ENCODE measurements around the gene SKI. TPM values are rescaled to one million over a fixed set of nuclear protein-coding genes. Genes with fewer than 3 reads are reported as not detected.
A peak's percentile ranks its signal among the peaks of the same experiment; 100 is the strongest.

SKI gene
- total RNA-seq, 4 donors from 2014 or later = 24.4 to 52.4 (median 32.2) TPM

DNA sequence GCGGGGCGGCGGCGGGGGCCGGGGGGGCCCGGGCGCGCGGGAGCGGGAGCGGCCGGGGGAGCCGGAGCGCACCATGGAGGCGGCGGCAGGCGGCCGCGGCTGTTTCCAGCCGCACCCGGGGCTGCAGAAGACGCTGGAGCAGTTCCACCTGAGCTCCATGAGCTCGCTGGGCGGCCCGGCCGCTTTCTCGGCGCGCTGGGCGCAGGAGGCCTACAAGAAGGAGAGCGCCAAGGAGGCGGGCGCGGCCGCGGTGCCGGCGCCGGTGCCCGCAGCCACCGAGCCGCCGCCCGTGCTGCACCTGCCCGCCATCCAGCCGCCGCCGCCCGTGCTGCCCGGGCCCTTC lies 546 bp downstream of the SKI start:
- Histone ChIP-seq H3K4me1 (peaks cover 19 to 54% (median 50%) of the 10 kb centered on the region in 4 donors), H3K27ac (peak overlapping the region; percentile 82 to 90 (median 85)), H3K36me3 (no peaks in the 10 kb centered on the region), H3K4me3 (peak overlapping the region; percentile 44 to 74 (median 61)), H3K9me3 (no peaks in the 10 kb centered on the region), H3K27me3 (no peaks in the 10 kb centered on the region)
- in situ Hi-C loops (cut with MboI; ENCODE audit: low pct_ligation_motif_present in 1 of 4, low pct_unique_long_range_greater_than_20kb in 1 of 4, low sequenced_read_pairs in 3 of 4) (no loop called here), intact Hi-C loops (cut with DNase I; ENCODE audit: low total_unique reads) (no loop called here)
- WGBS, 2 donors (ENCODE audit: low coverage in 1 of 2) = 2% methylated on average over 27 of the region's 50 CpGs; no CpG with 5 or more reads in 1 of the 2 donors
- TF ChIP-seq POLR2AphosphoS5 (IDR thresholded peaks at IDR 0.05) (no peak), POLR2A (IDR thresholded peaks at IDR 0.05) (no peak), EP300 (IDR thresholded peaks at IDR 0.05; ENCODE audit: low read depth) (no peak)
- TF ChIP-seq, protein P1, sequence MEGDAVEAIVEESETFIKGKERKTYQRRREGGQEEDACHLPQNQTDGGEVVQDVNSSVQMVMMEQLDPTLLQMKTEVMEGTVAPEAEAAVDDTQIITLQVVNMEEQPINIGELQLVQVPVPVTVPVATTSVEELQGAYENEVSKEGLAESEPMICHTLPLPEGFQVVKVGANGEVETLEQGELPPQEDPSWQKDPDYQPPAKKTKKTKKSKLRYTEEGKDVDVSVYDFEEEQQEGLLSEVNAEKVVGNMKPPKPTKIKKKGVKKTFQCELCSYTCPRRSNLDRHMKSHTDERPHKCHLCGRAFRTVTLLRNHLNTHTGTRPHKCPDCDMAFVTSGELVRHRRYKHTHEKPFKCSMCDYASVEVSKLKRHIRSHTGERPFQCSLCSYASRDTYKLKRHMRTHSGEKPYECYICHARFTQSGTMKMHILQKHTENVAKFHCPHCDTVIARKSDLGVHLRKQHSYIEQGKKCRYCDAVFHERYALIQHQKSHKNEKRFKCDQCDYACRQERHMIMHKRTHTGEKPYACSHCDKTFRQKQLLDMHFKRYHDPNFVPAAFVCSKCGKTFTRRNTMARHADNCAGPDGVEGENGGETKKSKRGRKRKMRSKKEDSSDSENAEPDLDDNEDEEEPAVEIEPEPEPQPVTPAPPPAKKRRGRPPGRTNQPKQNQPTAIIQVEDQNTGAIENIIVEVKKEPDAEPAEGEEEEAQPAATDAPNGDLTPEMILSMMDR (IDR thresholded peaks at IDR 0.05) = no peak
- DNase-seq = no peak

DNA sequence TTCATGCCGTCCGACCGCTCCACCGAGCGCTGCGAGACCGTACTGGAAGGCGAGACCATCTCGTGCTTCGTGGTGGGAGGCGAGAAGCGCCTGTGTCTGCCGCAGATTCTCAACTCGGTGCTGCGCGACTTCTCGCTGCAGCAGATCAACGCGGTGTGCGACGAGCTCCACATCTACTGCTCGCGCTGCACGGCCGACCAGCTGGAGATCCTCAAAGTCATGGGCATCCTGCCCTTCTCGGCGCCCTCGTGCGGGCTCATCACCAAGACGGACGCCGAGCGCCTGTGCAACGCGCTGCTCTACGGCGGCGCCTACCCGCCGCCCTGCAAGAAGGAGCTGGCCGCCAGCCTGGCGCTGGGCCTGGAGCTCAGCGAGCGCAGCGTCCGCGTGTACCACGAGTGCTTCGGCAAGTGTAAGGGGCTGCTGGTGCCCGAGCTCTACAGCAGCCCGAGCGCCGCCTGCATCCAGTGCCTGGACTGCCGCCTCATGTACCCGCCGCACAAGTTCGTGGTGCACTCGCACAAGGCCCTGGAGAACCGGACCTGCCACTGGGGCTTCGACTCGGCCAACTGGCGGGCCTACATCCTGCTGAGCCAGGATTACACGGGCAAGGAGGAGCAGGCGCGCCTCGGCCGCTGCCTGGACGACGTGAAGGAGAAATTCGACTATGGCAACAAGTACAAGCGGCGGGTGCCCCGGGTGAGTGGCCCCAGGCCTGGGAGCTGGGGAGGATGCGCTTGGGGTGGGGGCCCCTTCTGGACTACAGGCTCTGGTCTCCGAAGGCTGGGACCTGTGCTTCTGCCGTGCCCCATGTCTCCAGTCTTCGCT lies 1.1 kb downstream of the SKI start:
- peak; percentile 77 for DNase-seq
- no peaks in the 10 kb centered on the region for H3K36me3 ChIP-seq
- in situ Hi-C loops (cut with MboI; ENCODE audit: low pct_ligation_motif_present in 1 of 4, low pct_unique_long_range_greater_than_20kb in 1 of 4, low sequenced_read_pairs in 3 of 4) (no loop called here), intact Hi-C loops (cut with DNase I; ENCODE audit: low total_unique reads) (no loop called here)
- H3K27ac ChIP-seq = peak overlapping the region; percentile 82 to 90 (median 85)
- H3K9me3 ChIP-seq = no peaks in the 10 kb centered on the region
- H3K4me1 ChIP-seq = peaks cover 25 to 60% (median 56%) of the 10 kb centered on the region in 4 donors
- TF ChIP-seq, protein P1 (IDR thresholded peaks at IDR 0.05) = peak in 1 of 5 experiments; percentile 12
- TF ChIP-seq POLR2AphosphoS5 (IDR thresholded peaks at IDR 0.05) (peak; percentile 71 to 87 (median 72)), POLR2A (IDR thresholded peaks at IDR 0.05) (peak; percentile 62), EP300 (IDR thresholded peaks at IDR 0.05; ENCODE audit: low read depth) (no peak)
- peak overlapping the region; percentile 44 to 74 (median 61) for H3K4me3 ChIP-seq
- 4% methylated on average over 23 of the region's 77 CpGs; no CpG with 5 or more reads in 1 of the 2 donors for WGBS, 2 donors (ENCODE audit: low coverage in 1 of 2)
- H3K27me3 ChIP-seq = no peaks in the 10 kb centered on the region

DNA sequence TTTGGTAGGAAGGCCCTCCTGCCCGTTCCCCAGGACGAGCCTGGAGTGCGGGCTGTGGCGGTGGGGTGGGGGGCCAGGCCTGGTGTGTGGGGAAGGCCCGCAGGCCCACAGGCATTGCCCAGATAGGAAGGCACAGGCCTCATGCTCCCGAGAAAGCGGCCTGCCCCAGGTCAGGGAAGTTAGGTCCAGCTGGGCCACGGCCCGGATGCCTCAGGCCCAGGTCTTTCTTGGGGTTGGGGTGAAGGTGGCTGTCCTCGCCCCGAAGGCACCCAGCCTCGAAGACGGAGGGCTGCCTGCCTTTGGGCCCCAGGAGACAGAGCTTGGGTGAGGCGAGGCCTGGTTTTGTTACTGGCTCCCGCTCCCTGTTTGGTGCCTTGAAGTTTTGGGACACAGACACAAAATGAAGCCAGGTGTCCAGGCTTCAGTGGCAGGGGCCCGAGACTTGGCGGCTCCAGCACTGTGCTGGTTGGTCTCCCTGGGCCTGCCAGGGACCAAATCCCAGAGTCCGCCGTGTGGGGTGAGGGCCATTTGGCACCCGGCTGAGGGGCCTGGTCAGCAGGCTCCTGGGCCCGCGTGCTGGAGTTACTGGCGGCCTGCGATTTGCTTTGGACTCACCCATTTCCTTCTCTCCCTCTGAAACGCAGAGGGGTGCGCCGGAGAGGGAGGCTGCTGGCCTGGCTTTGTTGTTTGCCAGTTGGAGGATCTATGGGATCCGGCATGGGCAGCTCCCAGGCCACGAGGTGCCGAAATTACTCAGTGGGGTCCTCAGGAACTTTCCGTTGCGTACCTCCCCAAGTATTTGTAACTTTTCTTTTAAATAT lies 2.0 kb downstream of the SKI start:
- peaks cover 28 to 69% (median 62%) of the 10 kb centered on the region in 4 donors for H3K4me1 ChIP-seq
- H3K27ac ChIP-seq = peak overlapping the region; percentile 82 to 90 (median 85)
- in situ Hi-C loops (cut with MboI; ENCODE audit: low pct_ligation_motif_present in 1 of 4, low pct_unique_long_range_greater_than_20kb in 1 of 4, low sequenced_read_pairs in 3 of 4) (no loop called here), intact Hi-C loops (cut with DNase I; ENCODE audit: low total_unique reads) (loop anchor here (5.0 kb wide), 1 partner anchor 82 kb away; no protein-coding TSS in a partner anchor)
- H3K27me3 ChIP-seq = no peaks in the 10 kb centered on the region
- H3K36me3 ChIP-seq = no peaks in the 10 kb centered on the region
- peak overlapping the region; percentile 44 to 74 (median 61) for H3K4me3 ChIP-seq
- TF ChIP-seq, protein P1 (IDR thresholded peaks at IDR 0.05) = no peak
- no peak for TF ChIP-seq EP300 (IDR thresholded peaks at IDR 0.05; ENCODE audit: low read depth)
- no peak for TF ChIP-seq POLR2AphosphoS5 (IDR thresholded peaks at IDR 0.05)
- no peak for TF ChIP-seq POLR2A (IDR thresholded peaks at IDR 0.05)
- 13% methylated on average over 29 of the region's 32 CpGs; no CpG with 5 or more reads in 1 of the 2 donors for WGBS, 2 donors (ENCODE audit: low coverage in 1 of 2)
- DNase-seq = no peak
- no peaks in the 10 kb centered on the region for H3K9me3 ChIP-seq

Measured in transverse colon (tissue), 4 donors.